GM10266 (cell line): ENCODE measurements around the gene QPRT.
"Not testable (repeated sequence)": the region's sequence is repeated elsewhere in the genome, so short reads cannot be mapped to it uniquely, and the experiment has no call there.

Experiments used
- DNase-seq: peaks from one replicate; pipeline ENCODE4 v3.0.0; 2012; ENCODE audit errors: extremely low spot score
- TF ChIP-seq, protein P1 (sequence below): IDR thresholded peaks from 2 replicates; pipeline ENCODE4 v1.5.1; 2012; ENCODE audit warnings: mild to moderate bottlenecking, low read depth; ENCODE audit not compliant: control insufficient read depth, insufficient read depth; ENCODE audit errors: missing control alignments

Gene QPRT

DNA sequence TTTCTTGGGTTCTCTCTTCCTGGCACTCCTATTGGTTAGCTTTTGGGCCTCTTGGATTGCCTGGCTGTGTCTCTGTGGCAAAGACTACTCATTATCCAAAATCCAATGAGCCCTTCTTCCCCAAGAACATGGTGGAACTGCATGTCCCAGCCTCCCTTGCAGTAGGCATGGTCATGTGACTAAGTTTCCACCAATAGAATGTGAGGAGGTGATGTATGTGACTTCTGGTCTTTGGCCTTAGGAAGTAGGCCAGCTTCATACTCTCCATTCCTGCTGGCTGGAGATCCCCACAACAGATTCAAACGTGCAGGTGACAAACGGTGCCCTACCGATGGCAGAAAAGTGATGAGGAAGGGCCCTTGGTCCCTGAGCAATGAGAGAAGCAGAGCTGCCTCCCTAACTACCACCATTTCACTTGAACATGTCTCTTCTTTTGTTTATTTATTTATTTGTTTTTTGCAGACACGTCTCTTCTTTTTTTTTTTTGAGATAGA, 33.2 kb upstream of the QPRT start:
- TF ChIP-seq, protein P1, sequence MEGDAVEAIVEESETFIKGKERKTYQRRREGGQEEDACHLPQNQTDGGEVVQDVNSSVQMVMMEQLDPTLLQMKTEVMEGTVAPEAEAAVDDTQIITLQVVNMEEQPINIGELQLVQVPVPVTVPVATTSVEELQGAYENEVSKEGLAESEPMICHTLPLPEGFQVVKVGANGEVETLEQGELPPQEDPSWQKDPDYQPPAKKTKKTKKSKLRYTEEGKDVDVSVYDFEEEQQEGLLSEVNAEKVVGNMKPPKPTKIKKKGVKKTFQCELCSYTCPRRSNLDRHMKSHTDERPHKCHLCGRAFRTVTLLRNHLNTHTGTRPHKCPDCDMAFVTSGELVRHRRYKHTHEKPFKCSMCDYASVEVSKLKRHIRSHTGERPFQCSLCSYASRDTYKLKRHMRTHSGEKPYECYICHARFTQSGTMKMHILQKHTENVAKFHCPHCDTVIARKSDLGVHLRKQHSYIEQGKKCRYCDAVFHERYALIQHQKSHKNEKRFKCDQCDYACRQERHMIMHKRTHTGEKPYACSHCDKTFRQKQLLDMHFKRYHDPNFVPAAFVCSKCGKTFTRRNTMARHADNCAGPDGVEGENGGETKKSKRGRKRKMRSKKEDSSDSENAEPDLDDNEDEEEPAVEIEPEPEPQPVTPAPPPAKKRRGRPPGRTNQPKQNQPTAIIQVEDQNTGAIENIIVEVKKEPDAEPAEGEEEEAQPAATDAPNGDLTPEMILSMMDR: no peak
- peak; percentile 74 for DNase-seq

DNA sequence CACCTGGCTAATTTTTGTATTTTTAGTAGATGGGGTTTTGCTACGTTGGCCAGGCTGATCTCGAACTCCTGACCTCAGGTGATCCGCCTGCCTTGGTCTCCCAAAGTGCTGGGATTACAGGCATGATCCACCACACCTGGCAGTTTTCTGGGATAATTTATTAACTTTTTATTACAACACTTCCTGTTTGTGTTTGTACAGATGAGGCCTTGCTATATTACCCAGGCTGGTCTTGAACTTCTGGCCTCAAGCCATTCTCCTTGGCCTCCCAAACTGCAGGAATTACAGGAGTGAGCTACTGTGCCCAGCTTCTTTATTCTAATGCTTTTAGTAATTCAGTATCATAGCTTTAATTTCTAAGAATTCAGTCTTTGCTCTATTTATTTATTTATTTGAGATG, 32.0 kb upstream of the QPRT start:
- DNase-seq: no peak
- TF ChIP-seq, protein P1: no peak

DNA sequence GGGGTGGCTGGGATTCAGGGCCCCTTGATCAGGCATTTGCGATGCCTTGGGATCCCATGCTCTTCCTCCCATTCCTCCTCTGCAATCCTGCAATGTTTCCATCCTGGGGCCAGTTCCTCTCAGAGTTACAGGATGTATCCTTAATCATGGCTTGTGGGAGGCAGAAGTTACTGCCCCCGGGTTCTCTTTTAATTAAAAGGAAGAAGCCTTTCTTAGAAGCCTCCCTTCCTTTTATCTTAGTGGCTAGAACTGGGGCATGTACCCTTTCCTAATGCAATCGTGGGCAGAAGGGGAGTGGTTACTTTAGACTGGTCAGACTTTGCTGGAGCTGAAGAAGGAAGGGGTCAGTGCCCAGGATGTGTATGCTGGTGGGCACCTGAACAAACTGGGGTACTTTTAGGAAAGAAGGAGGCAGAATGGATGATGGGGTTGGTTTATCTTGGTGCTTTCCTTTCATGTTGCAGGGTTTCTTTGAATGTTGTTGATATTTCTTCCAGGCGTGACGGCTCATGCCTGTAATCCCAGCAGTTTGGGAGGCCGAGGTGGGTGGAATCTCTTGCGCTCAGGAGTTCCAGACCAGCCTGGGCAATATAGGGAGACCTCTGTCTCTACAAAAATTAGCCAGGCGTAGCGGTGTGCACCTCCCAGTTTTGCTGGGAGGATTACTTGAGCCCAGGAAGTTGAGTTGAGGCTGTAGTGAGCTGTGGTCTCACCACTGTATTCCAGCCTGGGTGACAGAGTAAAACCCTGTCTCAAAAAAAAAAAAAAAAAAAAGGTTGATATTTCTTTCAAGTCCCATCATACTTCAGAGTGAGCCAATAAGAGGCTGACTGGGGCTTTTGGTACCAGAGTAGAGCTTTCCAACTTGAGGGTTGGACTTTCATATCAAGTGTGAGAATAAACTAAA, 29.1 kb upstream of the QPRT start:
- no peak for DNase-seq
- TF ChIP-seq, protein P1: no peak

DNA sequence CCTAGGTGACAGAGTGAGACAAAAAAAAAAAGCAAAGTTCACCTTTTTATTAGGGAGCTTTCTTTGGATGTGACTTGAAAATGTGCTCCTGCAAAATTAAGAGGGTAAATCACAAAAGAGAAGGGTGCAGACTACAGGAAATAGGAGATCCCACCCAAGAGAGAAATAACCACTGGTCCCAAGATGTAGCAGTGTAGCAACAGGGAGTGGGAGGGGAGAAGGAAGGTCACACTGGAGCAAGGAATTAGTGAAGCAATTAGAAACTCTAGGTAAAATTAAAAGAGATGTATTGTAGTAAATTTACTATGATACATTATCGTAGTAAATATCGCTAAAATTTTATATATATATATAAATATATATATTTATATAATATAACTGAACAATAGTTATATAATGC, 28.2 kb upstream of the QPRT start:
- no peak for DNase-seq
- TF ChIP-seq, protein P1: no peak

DNA sequence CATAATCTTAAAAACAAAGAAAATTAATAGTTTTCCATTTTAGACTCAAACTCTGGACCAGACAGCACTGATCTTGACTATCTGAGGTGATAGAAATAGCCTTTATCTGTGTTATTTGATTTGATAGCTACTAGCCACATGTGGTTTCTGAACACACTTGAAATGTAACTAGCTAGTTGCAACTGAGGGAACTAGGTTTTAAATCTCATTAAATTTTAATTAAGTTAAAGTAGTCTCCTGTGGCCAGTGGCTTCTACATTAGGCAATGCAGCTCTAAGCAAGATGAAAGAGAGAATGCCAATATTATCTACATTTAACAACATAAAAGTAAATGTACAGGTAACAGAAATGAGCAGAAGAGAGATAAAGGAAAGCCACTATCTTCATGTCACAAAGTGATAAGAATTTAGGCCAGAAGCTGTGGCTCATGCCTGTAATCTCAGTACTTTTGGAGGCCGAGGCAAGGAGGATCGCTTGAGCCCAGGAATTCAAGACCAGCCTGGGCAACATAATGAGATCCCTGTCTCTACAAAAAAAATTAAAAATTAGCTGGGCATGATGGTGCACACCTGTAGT, 27.1 kb upstream of the QPRT start:
- DNase-seq: no peak
- TF ChIP-seq, protein P1: no peak

DNA sequence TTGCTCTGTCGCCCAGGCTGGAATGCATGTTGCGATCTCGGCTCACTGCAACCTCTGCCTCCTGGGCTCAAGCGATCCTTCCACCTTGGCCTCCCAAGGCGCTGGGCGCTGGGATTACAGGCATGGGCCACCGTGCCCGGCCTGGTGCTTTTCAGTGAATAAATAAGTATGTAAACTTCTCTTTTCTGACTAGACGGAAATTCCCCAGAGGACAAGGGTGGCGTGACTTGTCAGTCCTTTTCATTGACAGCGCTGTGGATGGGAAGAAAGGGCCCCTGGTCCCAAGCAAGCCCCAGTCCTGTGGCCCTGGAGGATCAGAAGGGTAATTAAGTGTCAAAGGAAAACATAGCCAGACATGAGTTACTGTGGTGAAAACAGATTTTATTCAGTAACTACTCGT, 25.5 kb upstream of the QPRT start:
- no peak for DNase-seq
- TF ChIP-seq, protein P1: no peak

DNA sequence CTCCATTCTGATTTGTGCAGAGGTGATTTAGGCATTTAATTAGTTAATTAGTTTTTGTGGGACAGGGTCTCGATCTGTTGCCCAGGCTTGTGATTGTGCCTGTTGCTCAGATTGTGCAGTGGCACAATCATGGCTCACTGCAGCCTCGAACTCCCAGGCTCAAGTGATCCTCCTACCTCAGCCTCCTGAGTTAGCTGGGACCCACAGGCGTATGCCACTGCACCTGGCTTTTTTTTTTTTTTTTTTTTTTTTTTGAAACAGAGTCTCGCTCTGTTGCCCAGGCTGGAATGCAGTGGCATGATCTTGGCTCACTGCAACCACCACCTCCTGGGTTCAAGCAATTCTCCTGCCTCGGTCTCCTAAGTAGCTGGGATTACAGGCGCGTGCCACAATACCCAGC, 25.1 kb upstream of the QPRT start:
- DNase-seq: not testable (repeated sequence)
